T-helper 2 cell (primary cell): Measurements from ENCODE around the gene REC8.

Source experiments
- DNase-seq, 5 experiments: peaks; one replicate each; pipeline versions ENCODE4 v3.0.0 to v3.0.0-alpha.2; 2012 to 2022
- total RNA-seq, 2 donors: gene quantifications; one replicate each; lab custom pipeline; 2026; lab: John Stamatoyannopoulos, UW

REC8 gene, protein sequence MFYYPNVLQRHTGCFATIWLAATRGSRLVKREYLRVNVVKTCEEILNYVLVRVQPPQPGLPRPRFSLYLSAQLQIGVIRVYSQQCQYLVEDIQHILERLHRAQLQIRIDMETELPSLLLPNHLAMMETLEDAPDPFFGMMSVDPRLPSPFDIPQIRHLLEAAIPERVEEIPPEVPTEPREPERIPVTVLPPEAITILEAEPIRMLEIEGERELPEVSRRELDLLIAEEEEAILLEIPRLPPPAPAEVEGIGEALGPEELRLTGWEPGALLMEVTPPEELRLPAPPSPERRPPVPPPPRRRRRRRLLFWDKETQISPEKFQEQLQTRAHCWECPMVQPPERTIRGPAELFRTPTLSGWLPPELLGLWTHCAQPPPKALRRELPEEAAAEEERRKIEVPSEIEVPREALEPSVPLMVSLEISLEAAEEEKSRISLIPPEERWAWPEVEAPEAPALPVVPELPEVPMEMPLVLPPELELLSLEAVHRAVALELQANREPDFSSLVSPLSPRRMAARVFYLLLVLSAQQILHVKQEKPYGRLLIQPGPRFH
- total RNA-seq = 30.5 to 44.9 reads per million in 2 donors

DNA sequence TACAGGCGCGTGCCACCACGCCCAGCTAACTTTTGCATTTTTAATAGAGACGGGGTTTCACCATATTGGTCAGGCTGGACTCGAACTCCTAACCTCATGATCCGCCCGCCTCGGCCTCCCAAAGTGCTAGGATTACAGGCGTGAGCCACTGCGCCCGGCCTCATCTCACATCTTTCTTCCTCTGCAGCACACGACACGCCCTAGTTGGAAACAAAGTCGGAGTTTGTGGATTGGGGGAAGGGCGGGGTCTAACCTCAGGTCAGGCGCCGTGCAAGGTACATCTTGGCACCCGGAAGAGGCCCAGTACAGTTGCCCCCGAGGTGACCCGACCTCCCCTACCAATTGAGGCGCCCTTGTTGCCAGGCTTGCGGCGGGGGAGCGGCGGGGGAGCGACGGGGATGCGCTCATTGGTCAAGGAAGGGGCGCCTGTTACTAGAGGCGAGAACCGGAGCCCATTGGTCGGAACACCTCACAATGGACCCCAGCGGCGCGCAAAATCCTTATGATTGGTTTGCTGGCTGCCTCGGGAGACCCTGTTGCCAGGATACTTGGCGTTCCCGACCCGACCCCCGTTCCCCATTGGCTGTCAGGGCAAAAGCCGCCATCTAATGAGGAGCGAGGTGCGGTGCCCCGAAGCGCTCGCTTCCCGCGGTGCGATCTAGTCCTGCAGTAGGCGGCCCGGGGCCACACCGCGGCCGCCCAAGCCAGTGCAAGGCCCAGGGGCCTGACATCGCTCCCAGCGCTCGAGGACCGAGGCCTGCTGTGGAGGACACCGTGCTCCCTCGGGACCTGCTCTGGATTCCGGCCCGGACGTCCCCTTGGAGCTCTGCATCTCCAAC, at the start of gene REC8:
TSS of gene REC8 (plus strand) at position 659 of the 839 bp plus-strand sequence. CDS start 473 bp downstream, outside the sequence.
- DNase-seq = peak; percentile 41 to 81 (median 67)

DNA sequence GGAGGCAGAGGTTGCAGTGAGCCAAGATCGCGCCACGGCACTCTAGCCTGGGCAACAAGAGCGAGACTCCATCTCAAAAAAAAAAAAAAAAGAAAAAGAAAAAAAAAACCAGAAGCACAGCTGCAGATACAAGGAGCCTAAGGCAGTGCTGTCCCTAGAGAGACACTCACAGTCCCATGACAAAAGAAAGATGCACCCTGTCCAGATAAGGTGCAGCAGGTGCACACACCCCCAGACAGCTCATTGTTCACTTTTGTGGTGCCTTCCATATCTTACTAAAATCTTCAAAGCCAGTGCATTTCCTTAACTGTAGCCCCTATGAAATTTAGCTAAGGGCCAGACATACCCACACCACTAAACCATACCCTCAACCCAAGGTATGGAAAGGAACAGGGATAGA, 49.5 kb upstream of the REC8 start:
- DNase-seq = no peak

DNA sequence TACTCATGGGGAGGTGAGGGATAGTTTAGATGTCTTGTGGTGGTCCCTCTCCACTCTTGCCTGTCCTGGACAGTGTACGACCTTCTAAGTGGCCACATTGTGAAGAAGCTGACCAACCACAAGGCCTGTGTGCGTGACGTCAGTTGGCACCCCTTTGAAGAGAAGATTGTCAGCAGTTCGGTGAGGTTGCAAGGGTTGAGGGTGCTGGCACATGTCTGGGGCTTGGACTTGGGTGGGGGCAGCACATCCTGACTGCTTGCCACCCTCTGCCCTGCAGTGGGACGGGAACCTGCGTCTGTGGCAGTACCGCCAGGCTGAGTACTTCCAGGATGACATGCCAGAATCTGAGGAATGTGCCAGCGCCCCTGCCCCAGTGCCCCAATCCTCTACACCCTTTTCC, 49.0 kb upstream of the REC8 start:
- no peak for DNase-seq

DNA sequence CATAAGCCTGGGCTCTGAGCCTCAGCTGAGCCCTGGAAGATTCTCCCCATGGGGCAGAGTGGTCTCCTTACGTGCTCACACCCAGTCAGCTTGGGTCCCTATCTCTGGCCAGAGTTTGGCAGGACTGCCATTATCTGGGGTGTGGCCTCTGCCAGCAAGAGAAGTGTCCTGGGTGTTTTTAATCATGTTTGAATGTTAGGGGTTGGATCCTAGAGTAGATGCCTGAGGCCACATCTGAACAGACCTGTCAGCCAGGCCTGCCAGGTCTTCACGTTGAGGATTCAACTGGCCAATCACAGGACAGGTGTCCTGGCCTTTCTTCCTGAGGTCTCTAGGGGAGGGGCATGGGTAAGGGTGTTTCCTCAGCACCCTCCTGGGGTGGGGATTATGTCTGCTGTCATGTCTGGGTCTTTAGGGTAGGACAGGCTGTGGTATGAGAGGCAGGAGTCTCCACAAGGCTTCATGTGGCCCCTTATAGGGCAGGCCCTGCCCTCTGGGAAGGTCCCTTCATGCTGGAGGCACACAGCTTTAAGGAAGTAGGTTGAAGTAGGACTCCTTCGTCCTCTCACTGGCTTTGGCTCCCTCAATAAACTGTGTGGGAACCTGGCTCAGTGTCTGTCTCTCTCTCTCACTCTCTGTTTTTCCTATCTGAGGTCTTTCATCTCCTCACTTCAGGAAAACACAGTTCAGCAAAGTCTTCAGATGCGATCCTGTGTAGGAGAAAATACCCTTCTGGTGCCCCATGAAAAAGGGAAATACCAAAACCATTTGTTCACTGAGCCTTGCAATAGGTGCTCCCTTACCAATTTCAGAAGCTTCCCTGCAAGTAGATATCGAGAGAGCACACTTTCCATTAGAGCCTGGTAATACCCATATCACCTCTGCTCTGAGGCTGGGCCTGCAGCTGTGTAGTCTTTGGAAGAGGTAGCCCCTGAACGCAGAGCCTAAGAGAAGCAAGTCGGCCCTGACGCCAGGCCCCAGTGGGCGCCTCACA, 48.2 kb upstream of the REC8 start:
- no peak for DNase-seq

DNA sequence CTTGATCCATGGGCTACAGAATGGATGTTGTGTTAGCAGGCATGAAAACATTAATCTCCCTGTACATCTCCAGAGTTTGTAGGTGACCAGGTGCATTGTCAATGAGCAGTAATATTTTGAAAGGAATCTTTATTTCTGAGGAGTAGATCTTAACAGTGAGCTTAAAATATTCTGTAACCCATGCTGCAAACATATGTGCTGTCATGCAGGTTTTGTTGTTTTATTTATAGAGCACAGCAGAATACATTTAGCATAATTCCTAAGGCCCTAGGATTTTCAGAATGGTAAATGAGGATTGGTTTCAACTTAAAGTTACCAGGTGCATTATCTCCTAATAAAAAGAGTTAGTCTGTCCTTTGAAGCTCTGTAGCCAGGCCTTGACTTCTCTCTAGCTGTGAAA, 44.9 kb upstream of the REC8 start:
- DNase-seq = no peak

DNA sequence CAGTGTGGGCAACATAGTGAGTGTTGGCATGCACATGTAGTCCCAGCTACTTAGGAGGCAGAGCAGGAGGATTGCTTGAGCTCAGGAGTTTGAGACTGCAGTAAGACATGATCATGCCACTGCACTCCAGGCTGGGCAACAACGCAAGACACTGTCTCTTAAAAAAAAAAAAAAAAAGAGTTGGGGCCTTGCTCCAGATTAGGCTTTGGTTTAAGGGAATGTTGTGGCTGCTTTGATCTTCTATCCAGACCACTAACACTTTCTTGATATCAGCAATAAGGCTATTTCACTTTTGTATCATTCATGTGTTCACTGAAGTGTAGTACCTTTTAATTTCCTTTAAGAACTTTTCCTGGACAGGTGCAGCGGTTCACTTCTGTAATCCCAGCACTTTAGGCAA, 44.2 kb upstream of the REC8 start:
- no peak for DNase-seq

DNA sequence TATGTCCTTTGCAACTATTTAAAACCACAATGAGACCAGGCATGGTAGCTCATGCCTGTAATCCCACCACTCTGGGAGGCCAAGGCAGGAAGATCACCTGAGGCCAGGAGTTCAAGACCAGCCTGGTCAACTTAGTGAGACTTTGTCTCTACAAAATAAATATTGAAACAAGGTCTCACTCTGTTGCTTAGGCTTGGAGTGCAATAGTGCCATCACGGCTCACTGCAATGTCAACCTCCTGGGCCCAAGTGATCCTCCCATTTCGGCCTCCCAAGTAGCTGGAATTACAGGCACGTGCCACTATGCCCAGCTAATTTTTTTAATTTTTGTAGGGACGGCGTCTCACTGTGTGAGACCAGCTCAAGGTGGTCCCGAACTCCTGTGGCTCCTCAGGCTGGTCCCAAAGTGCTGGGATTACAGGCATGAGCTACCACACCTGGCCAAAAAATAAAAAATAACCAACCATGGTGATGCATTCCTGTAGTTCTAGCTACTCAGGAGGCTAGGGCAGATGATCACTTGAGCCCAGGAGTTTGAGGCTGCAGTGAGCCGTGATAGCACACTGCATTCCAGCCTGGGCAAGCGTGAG, 42.4 kb upstream of the REC8 start:
- DNase-seq = no peak

DNA sequence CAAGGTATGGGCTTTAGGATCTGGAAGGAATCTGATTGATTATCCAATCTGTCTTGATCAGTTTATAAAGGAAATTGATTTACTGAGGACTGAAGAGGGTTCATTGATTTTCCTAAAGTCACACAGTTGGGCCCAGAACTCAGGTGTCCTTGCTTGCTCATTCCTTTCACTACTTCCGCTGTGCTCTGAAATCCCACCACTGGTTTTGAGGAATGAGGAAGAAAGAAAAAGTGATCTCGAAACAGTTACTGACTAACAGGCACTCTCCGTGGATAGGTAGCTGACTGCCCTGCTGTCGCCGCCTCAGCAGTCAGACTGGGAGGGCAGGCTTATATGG, 41.5 kb upstream of the REC8 start, which contains the start of gene FITM1:
TSS of gene FITM1 (plus strand) at position 280 of the 337 bp plus-strand sequence. CDS start 905 bp downstream, outside the sequence.
- DNase-seq = no peak

DNA sequence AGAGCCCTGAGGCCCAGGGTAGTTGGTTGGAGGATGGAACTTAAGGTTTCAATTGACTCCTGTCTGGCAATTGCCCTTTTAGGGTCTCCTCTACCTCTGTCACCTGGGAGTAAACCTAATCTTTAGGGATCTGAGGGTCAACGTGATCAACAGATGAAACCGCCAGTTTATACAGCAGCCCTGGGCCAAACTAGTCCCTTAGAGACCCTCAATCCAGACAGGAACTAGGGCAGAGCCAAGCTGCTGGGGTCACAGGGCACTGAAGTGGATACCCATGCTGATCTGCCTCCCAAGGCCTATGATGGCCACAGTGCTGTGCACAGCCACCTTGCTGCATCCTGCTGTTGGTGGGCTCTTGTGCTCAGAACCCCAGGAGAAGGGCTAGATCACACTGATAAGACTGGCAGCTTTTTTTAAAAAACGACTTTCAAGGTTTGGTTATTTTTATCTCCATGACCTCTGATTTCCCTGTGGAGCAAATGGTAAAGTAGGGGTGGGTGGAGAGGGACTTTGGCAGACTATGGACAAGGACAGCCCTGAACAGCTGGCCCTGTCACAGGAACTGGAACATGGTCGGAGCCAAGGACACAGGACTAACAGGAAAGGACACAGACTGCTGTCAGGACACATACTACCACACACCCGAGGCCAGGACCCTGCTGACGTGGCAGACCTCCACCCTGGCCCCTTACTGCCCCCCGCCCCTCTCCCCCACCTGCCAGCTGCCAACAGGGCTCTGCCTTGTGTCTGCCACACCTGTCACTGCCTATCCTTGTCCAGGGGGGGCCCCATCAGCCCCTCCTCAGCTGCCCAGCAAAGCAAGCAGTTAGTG, 40.9 kb upstream of the REC8 start:
- DNase-seq = no peak

DNA sequence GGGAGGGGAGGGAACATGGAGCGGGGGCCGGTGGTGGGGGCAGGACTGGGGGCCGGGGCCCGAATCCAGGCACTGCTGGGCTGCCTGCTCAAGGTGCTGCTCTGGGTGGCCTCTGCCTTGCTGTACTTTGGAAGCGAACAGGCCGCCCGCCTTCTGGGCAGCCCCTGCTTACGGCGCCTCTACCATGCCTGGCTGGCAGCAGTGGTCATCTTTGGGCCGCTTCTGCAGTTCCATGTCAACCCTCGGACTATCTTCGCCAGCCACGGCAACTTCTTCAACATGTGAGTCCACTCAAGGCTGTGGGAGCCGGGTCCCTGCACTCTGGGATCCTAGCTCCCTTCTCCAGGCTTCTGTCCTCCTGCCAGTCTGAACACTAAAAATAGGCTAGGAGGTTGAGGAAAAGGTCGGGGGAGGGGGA, 40.3 kb upstream of the REC8 start:
- no peak for DNase-seq

DNA sequence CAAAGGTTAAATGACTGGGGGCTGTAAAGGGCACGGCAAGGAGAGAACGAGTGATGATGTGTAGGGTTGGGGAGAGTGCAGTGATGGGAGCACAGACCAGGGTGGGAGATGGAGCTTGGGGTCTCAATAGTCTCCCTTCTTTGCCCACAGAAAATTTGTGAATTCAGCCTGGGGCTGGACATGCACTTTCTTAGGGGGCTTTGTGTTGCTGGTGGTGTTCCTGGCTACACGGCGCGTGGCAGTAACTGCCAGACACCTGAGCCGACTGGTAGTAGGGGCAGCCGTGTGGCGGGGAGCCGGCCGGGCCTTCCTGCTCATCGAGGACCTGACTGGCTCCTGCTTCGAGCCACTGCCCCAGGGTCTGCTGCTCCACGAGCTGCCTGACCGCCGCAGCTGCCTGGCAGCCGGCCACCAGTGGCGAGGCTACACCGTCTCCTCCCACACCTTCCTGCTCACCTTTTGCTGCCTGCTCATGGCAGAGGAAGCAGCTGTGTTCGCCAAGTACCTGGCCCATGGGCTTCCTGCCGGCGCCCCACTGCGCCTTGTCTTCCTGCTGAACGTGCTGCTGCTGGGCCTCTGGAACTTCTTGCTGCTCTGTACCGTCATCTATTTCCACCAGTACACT, 39.7 kb upstream of the REC8 start:
- peak in 1 of 5 experiments; percentile 10 for DNase-seq

DNA sequence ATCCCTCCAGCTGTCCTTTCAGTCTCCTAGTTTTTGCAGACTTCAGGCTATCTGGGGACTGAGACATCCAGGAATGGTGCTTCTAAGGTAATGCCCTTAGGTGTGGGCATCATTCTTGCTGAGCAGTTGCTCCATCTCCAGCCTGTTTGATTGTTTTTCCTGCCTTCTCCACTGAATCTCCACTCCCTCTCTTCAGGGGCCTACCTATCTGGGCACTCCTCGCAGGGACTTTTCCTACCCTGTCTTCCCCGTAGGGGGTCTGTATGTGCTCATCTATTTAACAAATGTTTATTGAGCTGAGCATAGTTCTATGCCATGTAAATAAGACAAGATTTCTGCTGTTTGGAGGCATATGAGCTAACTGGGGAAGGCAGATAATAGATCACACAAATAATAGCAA, 38.9 kb upstream of the REC8 start:
- no peak for DNase-seq

DNA sequence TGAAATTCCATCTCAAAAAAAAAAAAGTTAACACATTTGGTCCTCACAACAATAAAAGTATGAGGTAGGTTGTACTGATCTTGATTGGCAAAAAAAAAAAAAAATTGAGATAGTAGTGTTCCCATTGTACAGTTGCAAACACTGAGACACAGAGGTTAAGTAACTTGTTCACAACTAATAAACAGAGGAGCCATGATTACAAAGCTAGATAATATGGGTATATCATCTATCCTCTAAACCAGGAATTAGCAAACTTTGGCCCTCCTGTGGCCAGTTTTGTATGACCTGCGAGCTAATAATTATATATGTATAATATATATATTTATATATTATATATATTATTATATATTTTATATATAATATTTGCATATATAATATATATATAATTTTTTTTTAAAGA, 38.1 kb upstream of the REC8 start:
- no peak for DNase-seq

DNA sequence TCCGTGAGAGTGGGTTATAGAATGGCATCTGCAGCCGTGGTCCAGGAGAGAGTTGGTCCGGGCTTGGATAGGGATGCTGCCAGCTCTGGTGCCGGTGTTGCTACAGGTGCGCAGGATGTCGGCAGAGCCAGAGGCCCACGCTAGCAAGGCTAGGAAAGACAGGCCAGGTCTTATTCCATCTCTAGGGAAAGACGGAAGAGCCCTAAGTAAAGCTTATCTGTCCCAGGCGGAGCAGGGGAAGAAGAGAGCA, 36.4 kb upstream of the REC8 start:
- peak in 1 of 5 experiments; percentile 19 for DNase-seq

DNA sequence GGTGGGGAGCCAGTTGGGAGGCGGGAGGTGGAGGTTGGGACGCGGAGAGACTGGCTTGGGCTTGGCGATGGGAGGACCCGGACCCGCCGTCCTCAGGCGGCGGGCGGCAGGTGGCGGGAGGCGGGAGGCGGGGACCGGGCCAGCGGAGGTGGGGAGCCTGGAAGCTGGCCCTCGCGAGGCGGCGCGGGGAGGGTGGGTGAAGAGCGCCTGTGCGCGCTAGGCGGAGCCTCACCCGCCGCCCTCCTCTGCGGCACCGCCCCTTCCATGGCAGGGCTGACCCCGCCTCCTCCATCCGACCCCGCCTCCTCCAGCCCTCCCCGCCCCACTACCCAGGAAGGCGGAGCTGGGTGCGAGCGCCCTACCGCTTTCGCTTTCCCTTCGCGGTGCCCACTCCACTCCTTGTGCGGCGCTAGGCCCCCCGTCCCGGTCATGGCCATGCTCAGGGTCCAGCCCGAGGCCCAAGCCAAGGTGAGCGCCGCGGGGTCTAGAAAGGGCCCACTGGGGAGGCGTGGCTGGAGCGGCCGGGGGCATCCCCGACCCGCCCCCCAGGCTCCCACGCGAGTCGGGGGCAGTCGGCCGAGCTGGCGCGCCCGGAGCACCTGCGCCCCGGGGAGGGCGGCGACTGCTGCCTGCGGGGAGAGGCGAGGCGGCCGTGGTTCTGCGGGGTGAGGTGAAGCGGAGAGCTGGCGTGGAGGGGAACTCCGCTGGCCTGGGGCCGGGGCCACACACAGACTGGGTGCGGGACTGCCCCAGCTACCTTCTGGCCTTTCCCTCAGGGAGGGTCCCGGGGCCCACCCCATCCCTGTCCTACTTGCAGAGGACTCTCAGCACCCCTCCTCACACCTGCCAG, 35.8 kb upstream of the REC8 start, which contains the start of gene PSME1:
TSS of gene PSME1 (plus strand) at position 361 of the 850 bp plus-strand sequence. CDS start at position 430, 69 bp downstream.
- peak; percentile 87 to 93 (median 90) for DNase-seq

DNA sequence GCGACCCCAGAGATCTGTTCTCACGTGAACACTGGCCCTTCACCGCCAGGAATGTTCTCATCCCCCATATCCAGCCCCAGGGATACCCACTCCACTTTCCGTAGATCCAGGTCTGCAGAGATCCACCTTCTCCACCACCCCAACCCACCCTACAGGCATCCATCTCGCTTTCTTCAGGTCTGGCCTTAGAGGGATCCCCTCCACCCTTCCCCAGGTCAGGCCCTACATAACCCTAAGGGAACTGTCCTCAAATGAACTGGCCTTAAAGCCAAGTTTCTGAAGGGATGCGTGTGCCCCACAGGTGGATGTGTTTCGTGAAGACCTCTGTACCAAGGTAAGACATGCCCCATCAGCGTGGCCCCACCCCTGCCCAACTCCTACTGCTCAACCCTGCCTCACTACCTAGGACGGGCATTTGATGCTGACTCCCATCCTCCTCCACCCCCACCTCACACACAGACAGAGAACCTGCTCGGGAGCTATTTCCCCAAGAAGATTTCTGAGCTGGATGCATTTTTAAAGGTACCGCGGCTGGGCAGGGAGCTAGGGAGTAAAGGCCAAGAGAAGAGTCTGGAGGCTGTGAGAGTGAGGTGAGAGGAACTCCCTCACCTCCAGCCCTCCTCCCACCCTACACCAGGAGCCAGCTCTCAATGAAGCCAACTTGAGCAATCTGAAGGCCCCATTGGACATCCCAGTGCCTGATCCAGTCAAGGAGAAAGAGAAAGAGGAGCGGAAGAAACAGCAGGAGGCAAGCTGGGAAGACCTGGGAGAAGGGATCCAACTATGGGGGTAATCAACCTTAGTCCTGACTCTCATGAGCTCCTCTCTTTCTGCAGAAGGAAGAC, 35.0 kb upstream of the REC8 start:
- peak in 1 of 5 experiments; percentile 42 for DNase-seq

DNA sequence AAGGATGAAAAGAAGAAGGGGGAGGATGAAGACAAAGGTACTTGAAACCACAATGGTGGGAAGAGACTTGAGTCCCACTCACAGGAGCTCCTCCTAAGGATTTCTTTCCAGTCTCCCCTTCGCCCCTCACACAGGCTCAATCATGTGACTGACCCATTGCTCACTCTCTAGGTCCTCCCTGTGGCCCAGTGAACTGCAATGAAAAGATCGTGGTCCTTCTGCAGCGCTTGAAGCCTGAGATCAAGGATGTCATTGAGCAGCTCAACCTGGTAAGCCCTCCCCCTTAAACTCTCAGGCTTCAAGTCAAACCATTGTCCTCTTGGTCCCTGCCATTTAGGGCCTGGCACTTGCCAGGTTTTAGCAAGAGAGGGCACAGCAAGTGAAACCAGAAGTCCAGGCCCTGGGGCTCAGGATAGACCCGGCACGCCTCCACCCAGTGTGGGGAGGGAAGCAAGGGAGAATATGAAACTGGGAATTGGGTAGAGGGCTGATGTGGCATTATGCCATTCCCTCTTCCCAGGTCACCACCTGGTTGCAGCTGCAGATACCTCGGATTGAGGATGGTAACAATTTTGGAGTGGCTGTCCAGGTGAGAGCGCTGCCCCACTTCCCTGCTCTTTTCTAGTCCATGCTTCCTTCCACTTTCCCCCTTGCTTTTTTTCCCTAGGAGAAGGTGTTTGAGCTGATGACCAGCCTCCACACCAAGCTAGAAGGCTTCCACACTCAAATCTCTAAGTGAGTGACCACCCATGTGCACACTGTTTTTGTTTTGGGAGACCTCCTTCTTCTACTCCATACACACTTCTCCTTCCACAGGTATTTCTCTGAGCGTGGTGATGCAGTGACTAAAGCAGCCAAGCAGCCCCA, 34.1 kb upstream of the REC8 start:
- no peak for DNase-seq
